HepG2 (cell line): ENCODE measurements around the gene ATG4A. TPM values are rescaled to one million over a fixed set of nuclear protein-coding genes. Genes with fewer than 3 reads are reported as not detected.

Experiments
- ASH2L ChIP-seq: fragments of 300-600, 200-600 bp; sonication (generic); IDR thresholded peaks from 2 replicates; pipeline ENCODE4 v1.7.0; 2017; ENCODE audit warnings: low read depth, mild to moderate bottlenecking, moderate library complexity, mixed read lengths, low read length; ENCODE audit not compliant: insufficient read length
- CREM ChIP-seq, 2 experiments: sonication (generic) in 1 of 2; formaldehyde crosslinking in 1 of 2; IDR thresholded peaks; 2 replicates each; pipeline versions ENCODE4 v1.4.0 to v1.6.1; 2016 to 2020; ENCODE audit warnings: antibody characterized with exemption in 1 of 2, mild to moderate bottlenecking in 1 of 2, missing genetic modification reagents in 1 of 2
- ELF3 ChIP-seq: IDR thresholded peaks from 2 replicates; pipeline ENCODE4 v1.6.1; 2016; ENCODE audit warnings: missing genetic modification reagents, missing compliant biosample characterization
- ERF ChIP-seq: IDR thresholded peaks from 2 replicates; pipeline ENCODE4 v1.6.1; 2018; ENCODE audit warnings: missing biosample characterization, missing genetic modification reagents
- HCFC1 ChIP-seq: fragments of 150-350 bp; IDR thresholded peaks from 2 replicates; pipeline ENCODE4 v1.6.1; 2014; ENCODE audit warnings: low read depth, low read length
- HDAC1 ChIP-seq: sonication (generic); formaldehyde crosslinking; IDR thresholded peaks from 2 replicates; pipeline ENCODE4 v1.5.1; 2020; ENCODE audit warnings: mild to moderate bottlenecking, missing genetic modification reagents
- KAT8 ChIP-seq: IDR thresholded peaks from 2 replicates; pipeline ENCODE4 v1.6.1; 2016; ENCODE audit warnings: missing genetic modification reagents, missing compliant biosample characterization
- PAF1 ChIP-seq: IDR thresholded peaks from 2 replicates; pipeline ENCODE4 v1.6.1; 2016; ENCODE audit warnings: missing genetic modification reagents, missing compliant biosample characterization
- PHF20 ChIP-seq: sonication (generic); formaldehyde crosslinking; IDR thresholded peaks from 2 replicates; pipeline ENCODE4 v1.5.0; 2020; ENCODE audit warnings: mild to moderate bottlenecking, missing genetic modification reagents
- PHF8 ChIP-seq: sonication (generic); formaldehyde crosslinking; IDR thresholded peaks from 2 replicates; pipeline ENCODE4 v1.5.0; 2020; ENCODE audit warnings: missing genetic modification reagents
- POLR2A ChIP-seq, 2 experiments: IDR thresholded peaks; 2 replicates each; pipeline ENCODE4 v1.6.1; 2011; ENCODE audit warnings: low read depth in 2 of 2, low read length in 2 of 2, mild to moderate bottlenecking in 1 of 2, moderate library complexity in 1 of 2; ENCODE audit not compliant: insufficient read depth in 1 of 2
- SP4 ChIP-seq: sonication (generic); formaldehyde crosslinking; IDR thresholded peaks from 2 replicates; pipeline ENCODE4 v1.8.1; 2023; ENCODE audit warnings: mild to moderate bottlenecking, missing genetic modification reagents
- STAT5B ChIP-seq: sonication (generic); formaldehyde crosslinking; IDR thresholded peaks from 2 replicates; pipeline ENCODE4 v1.4.0; 2020; ENCODE audit warnings: missing genetic modification reagents
- SUZ12 ChIP-seq: fragments of 150-350 bp; IDR thresholded peaks from 2 replicates; pipeline ENCODE4 v1.6.1; 2014; ENCODE audit warnings: low read depth, low read length
- TAF1 ChIP-seq: sonication (generic); formaldehyde crosslinking; IDR thresholded peaks from 2 replicates; pipeline ENCODE4 v1.4.0; 2020; ENCODE audit warnings: missing genetic modification reagents
- THAP11 ChIP-seq: IDR thresholded peaks from 2 replicates; pipeline ENCODE4 v1.6.1; 2016; ENCODE audit warnings: missing biosample characterization, missing genetic modification reagents
- ZNF616 ChIP-seq: sonication (generic); formaldehyde crosslinking; IDR thresholded peaks from 2 replicates; pipeline ENCODE4 v1.5.0; 2020; ENCODE audit warnings: low read depth, mild to moderate bottlenecking, missing genetic modification reagents
- ZNF816 ChIP-seq: sonication (generic); formaldehyde crosslinking; IDR thresholded peaks from 2 replicates; pipeline ENCODE4 v1.8.0; 2022; ENCODE audit warnings: missing genetic modification reagents, mild to moderate bottlenecking, borderline replicate concordance
- polyA plus RNA-seq, 8 experiments: library from polyadenylated mRNA; depleted of rRNA in 3 of 8; stranded (reverse) in 7 of 8; unstranded in 1 of 8; fragments of >200 nt; fragmentation: Illumina TruSeq in 4 of 8; extraction: Trizol in 4 of 8; gene quantifications; 2 replicates each; pipeline versions ENCODE4 v1.2.1 to v1.2.3, GENCODE V29; 2011 to 2016; ENCODE audit warnings: low read depth in 4 of 8, missing spikeins in 1 of 8, mixed read lengths in 1 of 8; ENCODE audit not compliant: insufficient read depth in 1 of 8
- total RNA-seq, 5 experiments: library from RNA; depleted of rRNA; stranded (reverse); fragments of >200 nt; fragmentation: Illumina TruSeq; extraction: Trizol; gene quantifications; 2 replicates each; pipeline ENCODE4 v1.2.3, GENCODE V29; 2016; ENCODE audit warnings: low read depth in 1 of 5
- TF ChIP-seq, protein P1 (sequence below): sonication (generic); formaldehyde crosslinking; IDR thresholded peaks from 2 replicates; pipeline ENCODE4 v1.4.0; 2020; ENCODE audit warnings: missing genetic modification reagents
- TF ChIP-seq, protein P2 (sequence below): IDR thresholded peaks from 2 replicates; pipeline ENCODE4 v1.6.1; 2016; ENCODE audit warnings: mild to moderate bottlenecking
- TF ChIP-seq, protein P3 (sequence below): sonication (generic); formaldehyde crosslinking; IDR thresholded peaks from 2 replicates; pipeline ENCODE4 v1.4.0; 2020; ENCODE audit warnings: missing genetic modification reagents
- TF ChIP-seq, protein P4 (sequence below): sonication (generic); formaldehyde crosslinking; IDR thresholded peaks from 2 replicates; pipeline ENCODE4 v1.4.0; 2020; ENCODE audit warnings: missing genetic modification reagents, borderline replicate concordance
- TF ChIP-seq, protein P5 (sequence below): sonication (generic); formaldehyde crosslinking; IDR thresholded peaks from 2 replicates; pipeline ENCODE4 v1.5.0; 2020; ENCODE audit warnings: missing genetic modification reagents, mild to moderate bottlenecking, borderline replicate concordance

The ATG4A gene
- total and polyA plus RNA-seq, 2 of the 13 experiments (the other 11 are each of a cell fraction or from before 2014, with no cell fraction given) = 3.3 to 6.3 TPM

DNA sequence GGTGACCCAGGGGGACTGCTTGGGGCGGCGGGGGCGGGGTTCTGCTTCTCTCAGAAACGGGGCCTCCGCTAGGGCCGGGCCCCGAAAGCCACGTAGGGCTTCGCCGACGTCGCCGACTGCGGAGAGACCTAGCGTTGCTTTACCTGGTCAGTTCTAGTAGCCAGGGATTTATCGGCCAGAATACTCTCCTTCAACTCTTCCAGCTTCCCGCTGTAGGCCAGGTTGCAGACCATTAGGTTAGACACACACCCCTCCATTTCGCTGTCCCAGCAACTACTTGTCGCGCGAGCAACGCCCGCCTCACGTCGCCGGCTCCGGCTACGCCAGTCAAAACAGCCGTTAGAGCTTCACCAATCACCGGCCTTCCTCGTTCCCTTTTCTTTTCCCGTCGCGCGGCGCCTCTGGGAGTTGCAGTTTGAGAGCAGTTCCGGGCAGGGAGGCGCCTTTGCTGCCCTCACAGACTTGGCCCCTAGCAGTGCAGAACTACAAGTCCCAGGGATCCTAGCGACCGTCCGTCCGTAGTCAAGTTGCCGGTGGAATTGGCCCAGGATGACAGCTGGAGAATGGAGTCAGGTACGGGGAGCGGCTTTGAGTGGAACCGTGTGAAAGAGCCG is at the start of gene ATG4A, which contains the start of gene PSMD10 (continued):
- TF ChIP-seq, protein P1, sequence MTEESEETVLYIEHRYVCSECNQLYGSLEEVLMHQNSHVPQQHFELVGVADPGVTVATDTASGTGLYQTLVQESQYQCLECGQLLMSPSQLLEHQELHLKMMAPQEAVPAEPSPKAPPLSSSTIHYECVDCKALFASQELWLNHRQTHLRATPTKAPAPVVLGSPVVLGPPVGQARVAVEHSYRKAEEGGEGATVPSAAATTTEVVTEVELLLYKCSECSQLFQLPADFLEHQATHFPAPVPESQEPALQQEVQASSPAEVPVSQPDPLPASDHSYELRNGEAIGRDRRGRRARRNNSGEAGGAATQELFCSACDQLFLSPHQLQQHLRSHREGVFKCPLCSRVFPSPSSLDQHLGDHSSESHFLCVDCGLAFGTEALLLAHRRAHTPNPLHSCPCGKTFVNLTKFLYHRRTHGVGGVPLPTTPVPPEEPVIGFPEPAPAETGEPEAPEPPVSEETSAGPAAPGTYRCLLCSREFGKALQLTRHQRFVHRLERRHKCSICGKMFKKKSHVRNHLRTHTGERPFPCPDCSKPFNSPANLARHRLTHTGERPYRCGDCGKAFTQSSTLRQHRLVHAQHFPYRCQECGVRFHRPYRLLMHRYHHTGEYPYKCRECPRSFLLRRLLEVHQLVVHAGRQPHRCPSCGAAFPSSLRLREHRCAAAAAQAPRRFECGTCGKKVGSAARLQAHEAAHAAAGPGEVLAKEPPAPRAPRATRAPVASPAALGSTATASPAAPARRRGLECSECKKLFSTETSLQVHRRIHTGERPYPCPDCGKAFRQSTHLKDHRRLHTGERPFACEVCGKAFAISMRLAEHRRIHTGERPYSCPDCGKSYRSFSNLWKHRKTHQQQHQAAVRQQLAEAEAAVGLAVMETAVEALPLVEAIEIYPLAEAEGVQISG (CRISPR knock-in tag) = peak; percentile 66
- TF ChIP-seq SP4 (CRISPR knock-in tag) = peak; percentile 41; the same call in 1 of the 2 replicates
- TF ChIP-seq, protein P2, sequence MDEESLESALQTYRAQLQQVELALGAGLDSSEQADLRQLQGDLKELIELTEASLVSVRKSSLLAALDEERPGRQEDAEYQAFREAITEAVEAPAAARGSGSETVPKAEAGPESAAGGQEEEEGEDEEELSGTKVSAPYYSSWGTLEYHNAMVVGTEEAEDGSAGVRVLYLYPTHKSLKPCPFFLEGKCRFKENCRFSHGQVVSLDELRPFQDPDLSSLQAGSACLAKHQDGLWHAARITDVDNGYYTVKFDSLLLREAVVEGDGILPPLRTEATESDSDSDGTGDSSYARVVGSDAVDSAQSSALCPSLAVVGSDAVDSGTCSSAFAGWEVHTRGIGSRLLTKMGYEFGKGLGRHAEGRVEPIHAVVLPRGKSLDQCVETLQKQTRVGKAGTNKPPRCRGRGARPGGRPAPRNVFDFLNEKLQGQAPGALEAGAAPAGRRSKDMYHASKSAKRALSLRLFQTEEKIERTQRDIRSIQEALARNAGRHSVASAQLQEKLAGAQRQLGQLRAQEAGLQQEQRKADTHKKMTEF (CRISPR knock-in tag) = 0 out of 2 replicates have a peak, but pooled peaks have one; percentile 21
- no peak for TF ChIP-seq PAF1
- TF ChIP-seq, protein P3, sequence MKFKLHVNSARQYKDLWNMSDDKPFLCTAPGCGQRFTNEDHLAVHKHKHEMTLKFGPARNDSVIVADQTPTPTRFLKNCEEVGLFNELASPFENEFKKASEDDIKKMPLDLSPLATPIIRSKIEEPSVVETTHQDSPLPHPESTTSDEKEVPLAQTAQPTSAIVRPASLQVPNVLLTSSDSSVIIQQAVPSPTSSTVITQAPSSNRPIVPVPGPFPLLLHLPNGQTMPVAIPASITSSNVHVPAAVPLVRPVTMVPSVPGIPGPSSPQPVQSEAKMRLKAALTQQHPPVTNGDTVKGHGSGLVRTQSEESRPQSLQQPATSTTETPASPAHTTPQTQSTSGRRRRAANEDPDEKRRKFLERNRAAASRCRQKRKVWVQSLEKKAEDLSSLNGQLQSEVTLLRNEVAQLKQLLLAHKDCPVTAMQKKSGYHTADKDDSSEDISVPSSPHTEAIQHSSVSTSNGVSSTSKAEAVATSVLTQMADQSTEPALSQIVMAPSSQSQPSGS (CRISPR knock-in tag) = no peak
- TF ChIP-seq, protein P4, sequence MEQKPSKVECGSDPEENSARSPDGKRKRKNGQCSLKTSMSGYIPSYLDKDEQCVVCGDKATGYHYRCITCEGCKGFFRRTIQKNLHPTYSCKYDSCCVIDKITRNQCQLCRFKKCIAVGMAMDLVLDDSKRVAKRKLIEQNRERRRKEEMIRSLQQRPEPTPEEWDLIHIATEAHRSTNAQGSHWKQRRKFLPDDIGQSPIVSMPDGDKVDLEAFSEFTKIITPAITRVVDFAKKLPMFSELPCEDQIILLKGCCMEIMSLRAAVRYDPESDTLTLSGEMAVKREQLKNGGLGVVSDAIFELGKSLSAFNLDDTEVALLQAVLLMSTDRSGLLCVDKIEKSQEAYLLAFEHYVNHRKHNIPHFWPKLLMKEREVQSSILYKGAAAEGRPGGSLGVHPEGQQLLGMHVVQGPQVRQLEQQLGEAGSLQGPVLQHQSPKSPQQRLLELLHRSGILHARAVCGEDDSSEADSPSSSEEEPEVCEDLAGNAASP (CRISPR knock-in tag) = 0 out of 2 replicates have a peak, but pooled peaks have one; percentile 2
- TF ChIP-seq STAT5B = no peak
- peak; percentile 95 for TF ChIP-seq CREM (IDR thresholded peaks at IDR 0.05)
- TF ChIP-seq CREM (CRISPR knock-in tag; IDR thresholded peaks at IDR 0.05) = no peak
- peak; percentile 51 for TF ChIP-seq PHF20
- peak; percentile 56 for TF ChIP-seq ASH2L
- peak; percentile 98 for TF ChIP-seq THAP11
- TF ChIP-seq ELF3 (CRISPR knock-in tag) = 0 out of 2 replicates have a peak, but pooled peaks have one; percentile 23
- TF ChIP-seq ZNF816 = no peak
- peak; percentile 46 for TF ChIP-seq KAT8 (CRISPR knock-in tag)
- TF ChIP-seq SUZ12 = peak; percentile 67
- peak; percentile 90 for TF ChIP-seq HCFC1
- TF ChIP-seq, protein P5, sequence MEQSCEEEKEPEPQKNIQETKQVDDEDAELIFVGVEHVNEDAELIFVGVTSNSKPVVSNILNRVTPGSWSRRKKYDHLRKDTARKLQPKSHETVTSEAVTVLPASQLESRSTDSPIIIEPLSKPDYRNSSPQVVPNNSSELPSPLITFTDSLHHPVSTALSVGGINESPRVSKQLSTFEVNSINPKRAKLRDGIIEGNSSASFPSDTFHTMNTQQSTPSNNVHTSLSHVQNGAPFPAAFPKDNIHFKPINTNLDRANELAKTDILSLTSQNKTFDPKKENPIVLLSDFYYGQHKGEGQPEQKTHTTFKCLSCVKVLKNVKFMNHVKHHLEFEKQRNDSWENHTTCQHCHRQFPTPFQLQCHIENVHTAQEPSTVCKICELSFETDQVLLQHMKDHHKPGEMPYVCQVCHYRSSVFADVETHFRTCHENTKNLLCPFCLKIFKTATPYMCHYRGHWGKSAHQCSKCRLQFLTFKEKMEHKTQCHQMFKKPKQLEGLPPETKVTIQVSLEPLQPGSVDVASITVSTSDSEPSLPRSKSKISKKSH (CRISPR knock-in tag) = peak; percentile 49; the same call in 1 of the 2 replicates
- no peak for TF ChIP-seq ZNF616
- TF ChIP-seq POLR2A (IDR thresholded peaks at IDR 0.05; ENCODE audit: insufficient read depth in 1 of 2, low read depth in 2 of 2, low read length in 2 of 2) = peak; percentile 65 to 88
- peak; percentile 43; the same call in 1 of the 2 replicates for TF ChIP-seq TAF1 (CRISPR knock-in tag)
- peak; percentile 65 for TF ChIP-seq HDAC1 (CRISPR knock-in tag)
- peak; percentile 86 for TF ChIP-seq PHF8 (CRISPR knock-in tag)
- 0 out of 2 replicates have a peak, but pooled peaks have one; percentile 40 for TF ChIP-seq ERF (CRISPR knock-in tag)
